ENCODE results near the gene DHPS. TPM values are rescaled to one million over a fixed set of nuclear protein-coding genes. Genes with fewer than 3 reads are reported as not detected.

Gene DHPS
- total RNA-seq, 4 donors from 2014 or later: 77.3 to 122 (median 92.1) TPM

- peaks cover 0 to 15% (median 0%) of the 10 kb centered on the region in 3 donors for H3K9me3 ChIP-seq
- ATAC-seq: no peak
- peaks cover 0 to 10% (median 0%) of the 10 kb centered on the region in 3 donors for H3K4me1 ChIP-seq
- H3K27me3 ChIP-seq: no peaks in the 10 kb centered on the region
- H3K4me3 ChIP-seq: no peak overlapping the region
- H3K36me3 ChIP-seq: peaks cover 5 to 76% of the 10 kb centered on the region in 2 donors
- no peak overlapping the region for H3K27ac ChIP-seq
- no peak for TF ChIP-seq POLR2AphosphoS5 (IDR thresholded peaks at IDR 0.05)
- no peak for TF ChIP-seq EP300 (IDR thresholded peaks at IDR 0.05)
- TF ChIP-seq, protein P1, sequence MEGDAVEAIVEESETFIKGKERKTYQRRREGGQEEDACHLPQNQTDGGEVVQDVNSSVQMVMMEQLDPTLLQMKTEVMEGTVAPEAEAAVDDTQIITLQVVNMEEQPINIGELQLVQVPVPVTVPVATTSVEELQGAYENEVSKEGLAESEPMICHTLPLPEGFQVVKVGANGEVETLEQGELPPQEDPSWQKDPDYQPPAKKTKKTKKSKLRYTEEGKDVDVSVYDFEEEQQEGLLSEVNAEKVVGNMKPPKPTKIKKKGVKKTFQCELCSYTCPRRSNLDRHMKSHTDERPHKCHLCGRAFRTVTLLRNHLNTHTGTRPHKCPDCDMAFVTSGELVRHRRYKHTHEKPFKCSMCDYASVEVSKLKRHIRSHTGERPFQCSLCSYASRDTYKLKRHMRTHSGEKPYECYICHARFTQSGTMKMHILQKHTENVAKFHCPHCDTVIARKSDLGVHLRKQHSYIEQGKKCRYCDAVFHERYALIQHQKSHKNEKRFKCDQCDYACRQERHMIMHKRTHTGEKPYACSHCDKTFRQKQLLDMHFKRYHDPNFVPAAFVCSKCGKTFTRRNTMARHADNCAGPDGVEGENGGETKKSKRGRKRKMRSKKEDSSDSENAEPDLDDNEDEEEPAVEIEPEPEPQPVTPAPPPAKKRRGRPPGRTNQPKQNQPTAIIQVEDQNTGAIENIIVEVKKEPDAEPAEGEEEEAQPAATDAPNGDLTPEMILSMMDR (IDR thresholded peaks at IDR 0.05): no peak
- no peak for TF ChIP-seq POLR2A (IDR thresholded peaks at IDR 0.05)
- 94 to 98% methylated on average over 6 to 7 of the region's 8 CpGs for WGBS, 2 donors (ENCODE audit: low coverage in 1 of 2)
Observed at GRCh38 chr19:12626958-12627357, 54.7 kb downstream of the DHPS start.

Small RNAs within 50 kb of the gene (small RNA-seq; reads per million reads assigned to genes)
- 501 to 721 (median 686) reads per million in 4 donors for gene SNORD41

Other genes with a start within 250 kb of the DHPS start
- 1 to 10 TPM; 3.1 to 9.2 (median 5.2) TPM for gene ZNF443, start 240.9 kb downstream of the DHPS start, total RNA-seq
- gene ZNF709, start 197.1 kb downstream of the DHPS start, total RNA-seq: 1 to 10 TPM; 3.1 to 3.6 (median 3.3) TPM
- 10 to 100 TPM in 3 of 4 donors, 1 to 10 TPM in 1; 6.8 to 14.6 (median 13.8) TPM for gene ZNF564, start 130.4 kb downstream of the DHPS start, total RNA-seq
- gene ZNF490, start 71.1 kb downstream of the DHPS start, total RNA-seq: 1 to 10 TPM; 5.1 to 8.6 (median 6.7) TPM
- 10 to 100 TPM; 16.7 to 29.7 (median 20.4) TPM for gene ZNF791, start 71.0 kb downstream of the DHPS start, total RNA-seq
- gene MAN2B1, start 15.1 kb downstream of the DHPS start, total RNA-seq: 10 to 100 TPM; 61.3 to 98.1 (median 70.8) TPM
- 10 to 100 TPM in 3 of 4 donors, 1 to 10 TPM in 1; 8.8 to 19.8 (median 15.5) TPM for gene WDR83, start 15.1 kb downstream of the DHPS start, total RNA-seq
- not detected for gene GNG14, start 6.1 kb upstream of the DHPS start, total RNA-seq
- 1 to 10 TPM; 3.8 to 7.5 (median 4.1) TPM for gene FBXW9, start 14.8 kb upstream of the DHPS start, total RNA-seq
- gene TNPO2, start 42.1 kb upstream of the DHPS start, total RNA-seq: 10 to 100 TPM; 52.0 to 89.2 (median 76.1) TPM
- gene TRIR, start 52.8 kb upstream of the DHPS start, total RNA-seq: 100 to 1,000 TPM; 364 to 432 (median 398) TPM
- 10 to 100 TPM; 47.3 to 58.2 (median 55.8) TPM for gene GET3, start 55.6 kb upstream of the DHPS start, total RNA-seq
- not detected for gene BEST2, start 69.9 kb upstream of the DHPS start, total RNA-seq
- gene HOOK2, start 93.7 kb upstream of the DHPS start, total RNA-seq: 10 to 100 TPM; 13.5 to 24.1 (median 14.6) TPM
- gene JUNB, start 109.6 kb upstream of the DHPS start, total RNA-seq: 100 to 1,000 TPM in 3 of 4 donors, 10 to 100 TPM in 1; 99.3 to 614 (median 168) TPM
- 100 to 1,000 TPM; 178 to 303 (median 227) TPM for gene PRDX2, start 119.9 kb upstream of the DHPS start, total RNA-seq
- not detected for gene THSD8, start 120.2 kb upstream of the DHPS start, total RNA-seq
- 1 to 10 TPM; 2.0 to 9.4 (median 3.7) TPM for gene RNASEH2A, start 124.7 kb upstream of the DHPS start, total RNA-seq
- gene RTBDN, start 152.7 kb upstream of the DHPS start, total RNA-seq: 1 to 10 TPM in 1 of 4 donors, not detected in 3; 1.1 TPM
- gene MAST1, start 156.6 kb upstream of the DHPS start, total RNA-seq: 1 to 10 TPM in 1 of 4 donors, under 1 TPM in 1, not detected in 2; 0.15 to 1.5 TPM
- gene DNASE2, start 199.6 kb upstream of the DHPS start, total RNA-seq: 10 to 100 TPM; 22.3 to 37.1 (median 32.9) TPM
- not detected for gene KLF1, start 205.3 kb upstream of the DHPS start, total RNA-seq
- gene GCDH, start 209.3 kb upstream of the DHPS start, total RNA-seq: 10 to 100 TPM; 46.7 to 87.6 (median 56.3) TPM
- under 1 TPM in 1 of 4 donors, not detected in 3; 0.62 TPM for gene SYCE2, start 237.4 kb upstream of the DHPS start, total RNA-seq

All from gastroesophageal sphincter (tissue), 4 donors.